ENCODE data around the gene ZNF608.

Gene ZNF608

GRCh38 chr5:124740991-124741583 is 5.4 kb downstream of the ZNF608 start:
- CTCF ChIA-PET: no interaction called here
- POLR2A ChIA-PET: no interaction called here
- DNase-seq (ENCODE audit: low read depth, low spot score): no peak
- no peak overlapping the region for H3K4me3 ChIP-seq (ENCODE audit: low read depth, low read length)
- TF ChIP-seq, protein P1, sequence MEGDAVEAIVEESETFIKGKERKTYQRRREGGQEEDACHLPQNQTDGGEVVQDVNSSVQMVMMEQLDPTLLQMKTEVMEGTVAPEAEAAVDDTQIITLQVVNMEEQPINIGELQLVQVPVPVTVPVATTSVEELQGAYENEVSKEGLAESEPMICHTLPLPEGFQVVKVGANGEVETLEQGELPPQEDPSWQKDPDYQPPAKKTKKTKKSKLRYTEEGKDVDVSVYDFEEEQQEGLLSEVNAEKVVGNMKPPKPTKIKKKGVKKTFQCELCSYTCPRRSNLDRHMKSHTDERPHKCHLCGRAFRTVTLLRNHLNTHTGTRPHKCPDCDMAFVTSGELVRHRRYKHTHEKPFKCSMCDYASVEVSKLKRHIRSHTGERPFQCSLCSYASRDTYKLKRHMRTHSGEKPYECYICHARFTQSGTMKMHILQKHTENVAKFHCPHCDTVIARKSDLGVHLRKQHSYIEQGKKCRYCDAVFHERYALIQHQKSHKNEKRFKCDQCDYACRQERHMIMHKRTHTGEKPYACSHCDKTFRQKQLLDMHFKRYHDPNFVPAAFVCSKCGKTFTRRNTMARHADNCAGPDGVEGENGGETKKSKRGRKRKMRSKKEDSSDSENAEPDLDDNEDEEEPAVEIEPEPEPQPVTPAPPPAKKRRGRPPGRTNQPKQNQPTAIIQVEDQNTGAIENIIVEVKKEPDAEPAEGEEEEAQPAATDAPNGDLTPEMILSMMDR (IDR thresholded peaks at IDR 0.05; ENCODE audit: insufficient read depth, low read length, missing control alignments): no peak

DNA sequence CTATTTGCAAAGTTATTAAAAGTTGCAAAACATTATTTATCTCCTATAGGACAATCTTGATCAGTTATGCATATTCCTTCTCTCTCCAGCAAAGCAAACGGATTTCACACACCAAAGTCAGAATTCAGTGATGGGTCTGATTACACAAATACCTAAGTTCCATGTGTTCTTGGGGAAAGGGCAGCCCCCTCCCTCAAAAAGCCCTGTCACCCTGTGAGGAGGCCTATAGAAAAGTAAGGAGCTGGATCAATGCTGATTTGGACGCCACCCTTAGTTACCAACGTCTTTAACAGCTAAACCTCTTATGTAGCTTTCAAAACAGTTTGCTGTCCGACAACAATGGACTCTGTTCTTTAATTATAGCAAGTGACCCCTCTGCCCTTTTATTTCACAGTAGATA is 6.4 kb downstream of the ZNF608 start:
- DNase-seq (ENCODE audit: low read depth, low spot score): no peak
- ChIA-PET CTCF (no interaction called here), POLR2A (no interaction called here)
- TF ChIP-seq, protein P1 (IDR thresholded peaks at IDR 0.05; ENCODE audit: insufficient read depth, low read length, missing control alignments): no peak
- no peak overlapping the region for H3K4me3 ChIP-seq (ENCODE audit: low read depth, low read length)

- TF ChIP-seq, protein P1 (IDR thresholded peaks at IDR 0.05; ENCODE audit: insufficient read depth, low read length, missing control alignments): no peak
- ChIA-PET CTCF (no interaction called here), POLR2A (no interaction called here)
- H3K4me3 ChIP-seq (ENCODE audit: low read depth, low read length): no peak overlapping the region
- no peak for DNase-seq (ENCODE audit: low read depth, low spot score)
Measured at GRCh38 chr5:124739634-124740025, 6.8 kb downstream of the ZNF608 start.

GRCh38 chr5:124738681-124739633 is 7.5 kb downstream of the ZNF608 start:
- no peak overlapping the region for H3K4me3 ChIP-seq (ENCODE audit: low read depth, low read length)
- ChIA-PET POLR2A (no interaction called here), CTCF (no interaction called here)
- DNase-seq (ENCODE audit: low read depth, low spot score): no peak
- TF ChIP-seq, protein P1 (IDR thresholded peaks at IDR 0.05; ENCODE audit: insufficient read depth, low read length, missing control alignments): no peak

DNA sequence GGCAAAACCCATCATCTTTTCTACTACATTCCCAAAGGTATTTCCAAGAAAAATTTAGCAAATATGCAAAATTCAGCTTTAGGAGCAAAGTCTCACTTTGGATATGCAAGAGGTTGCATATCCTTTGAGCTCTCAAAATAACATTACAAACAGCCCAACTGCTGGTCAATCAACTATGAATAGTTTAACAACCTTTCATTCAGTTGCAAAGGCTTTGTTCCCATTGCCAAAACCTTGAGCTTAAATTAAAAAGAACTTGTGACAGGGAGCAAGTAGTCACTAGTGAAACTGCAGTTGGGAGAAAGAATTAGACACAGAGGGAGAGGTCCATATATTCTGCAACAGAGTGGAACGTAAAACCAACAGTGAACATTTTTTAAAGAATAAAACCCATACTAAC is 8.8 kb downstream of the ZNF608 start:
- H3K4me3 ChIP-seq (ENCODE audit: low read depth, low read length): no peak overlapping the region
- DNase-seq (ENCODE audit: low read depth, low spot score): no peak
- ChIA-PET CTCF (no interaction called here), POLR2A (no interaction called here)
- TF ChIP-seq, protein P1 (IDR thresholded peaks at IDR 0.05; ENCODE audit: insufficient read depth, low read length, missing control alignments): no peak

DNA sequence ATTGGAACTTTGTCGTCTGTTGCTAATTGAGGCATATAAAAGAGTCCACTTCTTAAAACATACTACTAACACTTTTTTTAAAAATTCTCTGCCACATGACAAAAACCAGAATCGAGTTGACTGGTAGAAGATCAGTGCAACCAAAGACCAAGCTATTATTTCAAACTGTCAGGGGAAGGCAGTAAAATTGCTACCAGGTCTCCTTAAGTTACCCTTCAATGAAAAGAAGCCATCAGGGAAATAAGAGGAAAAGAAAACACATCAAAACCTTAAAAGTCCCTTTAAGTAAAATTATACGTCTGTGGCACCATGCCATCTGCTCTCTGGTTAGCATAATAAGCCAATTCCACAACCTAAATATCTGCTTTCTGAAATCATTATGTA is 9.6 kb downstream of the ZNF608 start:
- no peak overlapping the region for H3K4me3 ChIP-seq (ENCODE audit: low read depth, low read length)
- CTCF ChIA-PET: interaction anchor here (1.7 kb wide), 1 partner anchor 9 kb away, joined by 5 read pairs; no protein-coding TSS in a partner anchor
- POLR2A ChIA-PET: no interaction called here
- no peak for DNase-seq (ENCODE audit: low read depth, low spot score)
- TF ChIP-seq, protein P1 (IDR thresholded peaks at IDR 0.05; ENCODE audit: insufficient read depth, low read length, missing control alignments): no peak

All from AG04449 (cell line).